ENCODE measurements around the gene P2RX5. TPM values are rescaled to one million over a fixed set of nuclear protein-coding genes. Genes with fewer than 3 reads are reported as not detected.
"Not testable (repeated sequence)": the region's sequence is repeated elsewhere in the genome, so short reads cannot be mapped to it uniquely, and the experiment has no call there.

The P2RX5 gene
- total RNA-seq, 1 donor from 2014 or later: not detected

GRCh38 chr17:3708366-3708765, 12.4 kb upstream of the P2RX5 start:
- H3K9me3 ChIP-seq: no peaks in the 10 kb centered on the region
- no peaks in the 10 kb centered on the region for H3K27me3 ChIP-seq
- DNase-seq (ENCODE audit: low spot score in 2 of 2): no peak
- no peak for TF ChIP-seq CTCF (IDR thresholded peaks at IDR 0.05)
- H3K36me3 ChIP-seq: peaks cover 5 to 9% of the 10 kb centered on the region in 2 donors
- intact Hi-C loops (cut with DNase I): no loop called here
- H3K4me3 ChIP-seq: no peak overlapping the region
- no peak overlapping the region for H3K27ac ChIP-seq
- no peaks in the 10 kb centered on the region for H3K4me1 ChIP-seq

DNA sequence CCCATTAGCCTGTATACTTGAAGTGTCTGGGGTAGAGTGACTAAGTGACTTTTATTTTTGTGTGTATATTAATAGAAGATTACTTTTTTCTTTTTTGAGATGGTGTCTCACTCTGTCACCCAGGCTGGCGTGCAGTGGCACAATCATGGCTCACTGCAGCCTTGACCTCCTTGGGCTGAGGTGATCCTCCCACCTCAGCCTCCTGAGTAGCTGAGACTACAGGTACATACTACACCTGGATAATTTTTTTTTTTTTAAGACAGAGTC, 9.7 kb upstream of the P2RX5 start:
- H3K27ac ChIP-seq; intact Hi-C loops (cut with DNase I); H3K4me1 ChIP-seq; H3K27me3 ChIP-seq; H3K4me3 ChIP-seq; DNase-seq (ENCODE audit: low spot score in 2 of 2); H3K36me3 ChIP-seq; H3K9me3 ChIP-seq: not testable (repeated sequence)

GRCh38 chr17:3704931-3705717, 9.2 kb upstream of the P2RX5 start:
- no peak for TF ChIP-seq CTCF (IDR thresholded peaks at IDR 0.05)
- Histone ChIP-seq H3K9me3 (no peaks in the 10 kb centered on the region), H3K4me1 (no peaks in the 10 kb centered on the region), H3K36me3 (no peaks in the 10 kb centered on the region), H3K4me3 (no peak overlapping the region), H3K27ac (no peak overlapping the region), H3K27me3 (no peaks in the 10 kb centered on the region)
- no peak for DNase-seq (ENCODE audit: low spot score in 2 of 2)
- intact Hi-C loops (cut with DNase I): no loop called here

GRCh38 chr17:3702041-3702539, 6.1 kb upstream of the P2RX5 start:
- H3K27ac ChIP-seq; intact Hi-C loops (cut with DNase I): not testable (repeated sequence)

GRCh38 chr17:3699951-3700350, 4.0 kb upstream of the P2RX5 start:
- H3K9me3 ChIP-seq: no peaks in the 10 kb centered on the region
- no peak overlapping the region for H3K27ac ChIP-seq
- peaks cover 5% of the 10 kb centered on the region in 2 donors for H3K4me1 ChIP-seq
- TF ChIP-seq CTCF (IDR thresholded peaks at IDR 0.05): no peak
- peaks cover 4% of the 10 kb centered on the region for H3K27me3 ChIP-seq
- intact Hi-C loops (cut with DNase I): no loop called here
- H3K36me3 ChIP-seq: no peaks in the 10 kb centered on the region
- no peak overlapping the region for H3K4me3 ChIP-seq
- no peak for DNase-seq (ENCODE audit: low spot score in 2 of 2)

More at GRCh38 chr17:3702041-3702539, 6.1 kb upstream of the P2RX5 start:
- H3K4me1 ChIP-seq; H3K4me3 ChIP-seq; H3K9me3 ChIP-seq; DNase-seq (ENCODE audit: low spot score in 2 of 2); H3K27me3 ChIP-seq; H3K36me3 ChIP-seq: not testable (repeated sequence)

- no peak for TF ChIP-seq CTCF (IDR thresholded peaks at IDR 0.05)
- Histone ChIP-seq H3K27ac (no peak overlapping the region), H3K4me3 (no peak overlapping the region), H3K4me1 (peaks cover 5% of the 10 kb centered on the region in 2 donors), H3K36me3 (no peaks in the 10 kb centered on the region), H3K9me3 (no peaks in the 10 kb centered on the region), H3K27me3 (peaks cover 8% of the 10 kb centered on the region)
- DNase-seq (ENCODE audit: low spot score in 2 of 2): no peak
- intact Hi-C loops (cut with DNase I): no loop called here
Measured at GRCh38 chr17:3698139-3698538, 2.2 kb upstream of the P2RX5 start.

- no peak overlapping the region for H3K4me3 ChIP-seq
- intact Hi-C loops (cut with DNase I): no loop called here
- DNase-seq (ENCODE audit: low spot score in 2 of 2): no peak
- H3K9me3 ChIP-seq: no peaks in the 10 kb centered on the region
- peaks cover 8% of the 10 kb centered on the region for H3K27me3 ChIP-seq
- TF ChIP-seq CTCF (IDR thresholded peaks at IDR 0.05): no peak
- no peak overlapping the region for H3K27ac ChIP-seq
- H3K36me3 ChIP-seq: no peaks in the 10 kb centered on the region
- peaks cover 5% of the 10 kb centered on the region in 2 donors for H3K4me1 ChIP-seq
Measured at GRCh38 chr17:3697103-3697476, 1.1 kb upstream of the P2RX5 start.
